HepG2 (cell line): ENCODE results near the gene TRIM34. TPM values are rescaled to one million over a fixed set of nuclear protein-coding genes. Genes with fewer than 3 reads are reported as not detected.

ENCODE experiments used
- ATAC-seq: fragments of 200-7000 bp; cut with Tn5 transposase; 3 replicates; pipeline ENCODE4 v1.9.1; 2020; ENCODE audit warnings: mild to moderate bottlenecking, moderate library complexity
- BruUV-seq: library from RNA; stranded (reverse); fragments of 400-500 nt; replicated peaks from 2 replicates; lab custom pipeline; 2021; lab: Mats Ljungman, UMichigan
- CTCF ChIA-PET: fragments of 300-600 bp; formaldehyde crosslinking; extraction: SDS; loops from one replicate; lab custom pipeline; 2021; ENCODE audit warnings: low total read pairs, inconsistent platforms, low intra/inter-chr PET ratio; lab: Yijun Ruan, JAX
- POLR2A ChIA-PET: fragments of 350-600 bp; sonication (Branson Sonifier 250); formaldehyde crosslinking; loops from one replicate; lab custom pipeline; 2020; ENCODE audit warnings: antibody characterized with exemption, inconsistent platforms; lab: Yijun Ruan, JAX
- DNase-seq: peaks from one replicate; pipeline ENCODE4 v3.0.0-alpha.2; 2015; ENCODE audit warnings: low spot score
- FAIRE-seq: peaks from 3 replicates; lab custom pipeline; 2011; peaks lifted over from hg19 to GRCh38; lab: Jason Lieb, UNC
- H2AFZ ChIP-seq: one replicate; pipeline ENCODE4 v1.6.1; 2011; ENCODE audit warnings: low read length, inconsistent platforms
- H3K27ac ChIP-seq: fragments of 300-600 bp; 3 replicates; pipeline ENCODE4 v1.8.0; 2011; ENCODE audit warnings: mixed run types, mild to moderate bottlenecking, mixed read lengths, low read length, inconsistent platforms; ENCODE audit not compliant: insufficient read depth; ENCODE audit errors: extremely low read length
- H3K27me3 ChIP-seq, 2 experiments: fragments of 200-600 bp in 1 of 2; 2 replicates in 1 of 2; 3 replicates in 1 of 2; pipeline versions ENCODE4 v1.6.0 to v1.8.0; 2011; ENCODE audit warnings: low read length in 2 of 2, mild to moderate bottlenecking in 2 of 2, moderate library complexity in 2 of 2, inconsistent platforms in 1 of 2; ENCODE audit not compliant: insufficient read depth in 2 of 2, control insufficient read depth in 1 of 2
- H3K36me3 ChIP-seq, 2 experiments: fragments of 200-600 bp in 1 of 2; replicated peaks in 1 of 2; 2 replicates in 1 of 2; 3 replicates in 1 of 2; pipeline versions ENCODE4 v1.5.1 to v1.8.0; 2011; ENCODE audit warnings: low read length in 2 of 2, inconsistent platforms in 1 of 2; ENCODE audit not compliant: insufficient read depth in 2 of 2, control insufficient read depth in 1 of 2
- H3K4me1 ChIP-seq: 2 replicates; pipeline ENCODE4 v1.5.1; 2012; ENCODE audit warnings: low read length, inconsistent platforms; ENCODE audit not compliant: insufficient read depth
- H3K4me2 ChIP-seq: 2 replicates; pipeline ENCODE4 v1.6.0; 2011; ENCODE audit warnings: low read depth, low read length, inconsistent platforms
- H3K4me3 ChIP-seq, 3 experiments: fragments of 200-600 bp in 1 of 3; sonication (generic), shearing (Covaris generic) in 1 of 3; replicated peaks in 1 of 3; 2 replicates each; pipeline ENCODE4 v1.5.1; 2011 to 2016; ENCODE audit warnings: low read length in 3 of 3, inconsistent platforms in 2 of 3, low read depth in 2 of 3, mild to moderate bottlenecking in 2 of 3, control low read depth in 1 of 3, mixed read lengths in 1 of 3; ENCODE audit not compliant: insufficient read depth in 1 of 3
- H3K79me2 ChIP-seq: one replicate; pipeline ENCODE4 v1.6.1; 2011; ENCODE audit warnings: low read length, inconsistent platforms; ENCODE audit not compliant: insufficient read depth
- H3K9ac ChIP-seq: 2 replicates; pipeline ENCODE4 v1.6.0; 2011; ENCODE audit warnings: mild to moderate bottlenecking, low read depth, low read length, inconsistent platforms; ENCODE audit not compliant: insufficient read depth
- H3K9me3 ChIP-seq: 2 replicates; pipeline ENCODE4 v1.5.1; 2012; ENCODE audit warnings: mild to moderate bottlenecking, low read length
- H4K20me1 ChIP-seq: 2 replicates; pipeline ENCODE4 v1.6.0; 2011; ENCODE audit warnings: inconsistent platforms, mild to moderate bottlenecking, low read length, moderate library complexity; ENCODE audit not compliant: insufficient read depth
- NCOR1 ChIP-seq: fragments of 200-600 bp; sonication (generic); IDR thresholded peaks from 2 replicates; pipeline ENCODE4 v1.7.0; 2017; ENCODE audit warnings: antibody characterized with exemption, low read length, borderline replicate concordance
- TP53 ChIP-seq: sonication (generic); formaldehyde crosslinking; conservative IDR thresholded peaks from 2 replicates; pipeline ENCODE4 v1.4.0; 2020; ENCODE audit warnings: missing genetic modification reagents
- ZBTB7A ChIP-seq: sonication (generic); formaldehyde crosslinking; IDR thresholded peaks from 2 replicates; pipeline ENCODE4 v1.8.0; 2022; ENCODE audit warnings: mild to moderate bottlenecking, missing genetic modification reagents
- ZNF235 ChIP-seq: sonication (generic); formaldehyde crosslinking; IDR thresholded peaks from 2 replicates; pipeline ENCODE4 v1.8.1; 2023; ENCODE audit warnings: mild to moderate bottlenecking, missing genetic modification reagents, borderline replicate concordance
- ZNF691 ChIP-seq: sonication (generic); formaldehyde crosslinking; IDR thresholded peaks from 2 replicates; pipeline ENCODE4 v1.4.0; 2020; ENCODE audit warnings: missing genetic modification reagents, low read depth, mild to moderate bottlenecking, borderline replicate concordance
- ZNF749 ChIP-seq: sonication (generic); formaldehyde crosslinking; IDR thresholded peaks from 2 replicates; pipeline ENCODE4 v1.8.0; 2022; ENCODE audit warnings: mild to moderate bottlenecking, missing genetic modification reagents, moderate library complexity, borderline replicate concordance
- in situ Hi-C: cut with HindIII; loops from 2 replicates; pipeline ENCODE4 v1.10.0; 2017; ENCODE audit warnings: low pct_unique_long_range_greater_than_20kb; ENCODE audit not compliant: extremely low pct_ligation_motif_present
- intact Hi-C: fragments of 100-400 bp; cut with micrococcal nuclease; formaldehyde crosslinking; loops from one replicate; pipeline ENCODE4 v1.10.0; 2022; ENCODE audit not compliant: unreplicated experiment
- polyA plus RNA-seq, 8 experiments: library from polyadenylated mRNA; depleted of rRNA in 3 of 8; stranded (reverse) in 7 of 8; unstranded in 1 of 8; fragments of >200 nt; fragmentation: Illumina TruSeq in 4 of 8; extraction: Trizol in 4 of 8; gene quantifications; 2 replicates each; pipeline versions ENCODE4 v1.2.1 to v1.2.3, GENCODE V29; 2011 to 2016; ENCODE audit warnings: low read depth in 4 of 8, missing spikeins in 1 of 8, mixed read lengths in 1 of 8; ENCODE audit not compliant: insufficient read depth in 1 of 8
- total RNA-seq, 5 experiments: library from RNA; depleted of rRNA; stranded (reverse); fragments of >200 nt; fragmentation: Illumina TruSeq; extraction: Trizol; gene quantifications; 2 replicates each; pipeline ENCODE4 v1.2.3, GENCODE V29; 2016; ENCODE audit warnings: low read depth in 1 of 5
- TF ChIP-seq, protein P1 (sequence below): sonication (generic); formaldehyde crosslinking; IDR thresholded peaks from 2 replicates; pipeline ENCODE4 v1.5.0; 2020; ENCODE audit warnings: mild to moderate bottlenecking, missing genetic modification reagents, borderline replicate concordance
- TF ChIP-seq, protein P2 (sequence below): sonication (generic); formaldehyde crosslinking; IDR thresholded peaks from 2 replicates; pipeline ENCODE4 v1.5.0; 2020; ENCODE audit warnings: mild to moderate bottlenecking, missing genetic modification reagents

The TRIM34 gene
- total and polyA plus RNA-seq, 2 of the 13 experiments (the other 11 are each of a cell fraction or from before 2014, with no cell fraction given), result 0.13 to 0.42 TPM

DNA sequence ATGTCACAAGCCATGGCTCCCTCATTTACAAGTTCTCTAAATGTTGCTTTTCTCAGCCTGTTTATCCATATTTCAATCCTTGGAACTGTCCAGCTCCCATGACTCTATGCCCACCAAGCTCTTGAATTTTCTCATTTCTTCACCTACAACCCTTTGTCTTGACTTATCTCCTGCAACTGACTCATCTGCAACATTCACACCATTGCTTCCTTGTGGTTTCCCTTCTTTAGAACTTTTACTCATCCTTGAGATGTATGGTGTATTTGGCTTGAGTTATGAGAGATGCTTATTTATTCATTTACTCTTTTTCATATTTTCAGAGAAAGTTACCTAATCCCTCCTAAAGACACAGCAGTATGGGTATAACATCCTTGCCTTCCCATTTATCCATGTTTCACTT lies 18.8 kb downstream of the TRIM34 start:
- ChIA-PET POLR2A (no interaction called here), CTCF (no interaction called here)
- Histone ChIP-seq H3K4me2 (no peak overlapping the region), H2AFZ (no peak overlapping the region), H3K79me2 (no peaks in the 10 kb centered on the region), H3K27ac (no peak overlapping the region), H3K9ac (no peak overlapping the region), H3K36me3 (no peaks in the 10 kb centered on the region), H4K20me1 (no peaks in the 10 kb centered on the region), H3K4me1 (no peaks in the 10 kb centered on the region), H3K4me3 (no peak overlapping the region), H3K27me3 (no peaks in the 10 kb centered on the region), H3K9me3 (no peaks in the 10 kb centered on the region)
- no peak for DNase-seq
- TF ChIP-seq ZNF235 (no peak), TP53 (CRISPR knock-in tag) (no peak), ZNF691 (CRISPR knock-in tag) (no peak), NCOR1 (no peak), ZBTB7A (no peak), ZNF749 (CRISPR knock-in tag) (no peak)
- TF ChIP-seq, protein P1, sequence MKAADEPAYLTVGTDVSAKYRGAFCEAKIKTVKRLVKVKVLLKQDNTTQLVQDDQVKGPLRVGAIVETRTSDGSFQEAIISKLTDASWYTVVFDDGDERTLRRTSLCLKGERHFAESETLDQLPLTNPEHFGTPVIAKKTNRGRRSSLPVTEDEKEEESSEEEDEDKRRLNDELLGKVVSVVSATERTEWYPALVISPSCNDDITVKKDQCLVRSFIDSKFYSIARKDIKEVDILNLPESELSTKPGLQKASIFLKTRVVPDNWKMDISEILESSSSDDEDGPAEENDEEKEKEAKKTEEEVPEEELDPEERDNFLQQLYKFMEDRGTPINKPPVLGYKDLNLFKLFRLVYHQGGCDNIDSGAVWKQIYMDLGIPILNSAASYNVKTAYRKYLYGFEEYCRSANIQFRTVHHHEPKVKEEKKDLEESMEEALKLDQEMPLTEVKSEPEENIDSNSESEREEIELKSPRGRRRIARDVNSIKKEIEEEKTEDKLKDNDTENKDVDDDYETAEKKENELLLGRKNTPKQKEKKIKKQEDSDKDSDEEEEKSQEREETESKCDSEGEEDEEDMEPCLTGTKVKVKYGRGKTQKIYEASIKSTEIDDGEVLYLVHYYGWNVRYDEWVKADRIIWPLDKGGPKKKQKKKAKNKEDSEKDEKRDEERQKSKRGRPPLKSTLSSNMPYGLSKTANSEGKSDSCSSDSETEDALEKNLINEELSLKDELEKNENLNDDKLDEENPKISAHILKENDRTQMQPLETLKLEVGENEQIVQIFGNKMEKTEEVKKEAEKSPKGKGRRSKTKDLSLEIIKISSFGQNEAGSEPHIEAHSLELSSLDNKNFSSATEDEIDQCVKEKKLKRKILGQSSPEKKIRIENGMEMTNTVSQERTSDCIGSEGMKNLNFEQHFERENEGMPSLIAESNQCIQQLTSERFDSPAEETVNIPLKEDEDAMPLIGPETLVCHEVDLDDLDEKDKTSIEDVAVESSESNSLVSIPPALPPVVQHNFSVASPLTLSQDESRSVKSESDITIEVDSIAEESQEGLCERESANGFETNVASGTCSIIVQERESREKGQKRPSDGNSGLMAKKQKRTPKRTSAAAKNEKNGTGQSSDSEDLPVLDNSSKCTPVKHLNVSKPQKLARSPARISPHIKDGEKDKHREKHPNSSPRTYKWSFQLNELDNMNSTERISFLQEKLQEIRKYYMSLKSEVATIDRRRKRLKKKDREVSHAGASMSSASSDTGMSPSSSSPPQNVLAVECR (CRISPR knock-in tag), result no peak
- TF ChIP-seq, protein P2, sequence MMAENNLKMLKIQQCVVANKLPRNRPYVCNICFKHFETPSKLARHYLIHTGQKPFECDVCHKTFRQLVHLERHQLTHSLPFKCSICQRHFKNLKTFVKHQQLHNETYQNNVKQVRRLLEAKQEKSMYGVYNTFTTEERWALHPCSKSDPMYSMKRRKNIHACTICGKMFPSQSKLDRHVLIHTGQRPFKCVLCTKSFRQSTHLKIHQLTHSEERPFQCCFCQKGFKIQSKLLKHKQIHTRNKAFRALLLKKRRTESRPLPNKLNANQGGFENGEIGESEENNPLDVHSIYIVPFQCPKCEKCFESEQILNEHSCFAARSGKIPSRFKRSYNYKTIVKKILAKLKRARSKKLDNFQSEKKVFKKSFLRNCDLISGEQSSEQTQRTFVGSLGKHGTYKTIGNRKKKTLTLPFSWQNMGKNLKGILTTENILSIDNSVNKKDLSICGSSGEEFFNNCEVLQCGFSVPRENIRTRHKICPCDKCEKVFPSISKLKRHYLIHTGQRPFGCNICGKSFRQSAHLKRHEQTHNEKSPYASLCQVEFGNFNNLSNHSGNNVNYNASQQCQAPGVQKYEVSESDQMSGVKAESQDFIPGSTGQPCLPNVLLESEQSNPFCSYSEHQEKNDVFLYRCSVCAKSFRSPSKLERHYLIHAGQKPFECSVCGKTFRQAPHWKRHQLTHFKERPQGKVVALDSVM (CRISPR knock-in tag), result no peak
- FAIRE-seq, result no peak
- ATAC-seq, result no peak
- intact Hi-C loops, result no loop called here
- in situ Hi-C loops, result no loop called here
- BruUV-seq, result no TSS peak
